GM10266 (cell line): Measurements from ENCODE around the gene ANXA11.
"Not testable (repeated sequence)": the region's sequence is repeated elsewhere in the genome, so short reads cannot be mapped to it uniquely, and the experiment has no call there.

ENCODE experiments used
- DNase-seq: peaks from one replicate; pipeline ENCODE4 v3.0.0; 2012; ENCODE audit errors: extremely low spot score
- CTCF ChIP-seq: IDR thresholded peaks from 2 replicates; pipeline ENCODE4 v1.5.1; 2012; ENCODE audit warnings: mild to moderate bottlenecking, low read depth; ENCODE audit not compliant: control insufficient read depth, insufficient read depth; ENCODE audit errors: missing control alignments

ANXA11 gene

DNA sequence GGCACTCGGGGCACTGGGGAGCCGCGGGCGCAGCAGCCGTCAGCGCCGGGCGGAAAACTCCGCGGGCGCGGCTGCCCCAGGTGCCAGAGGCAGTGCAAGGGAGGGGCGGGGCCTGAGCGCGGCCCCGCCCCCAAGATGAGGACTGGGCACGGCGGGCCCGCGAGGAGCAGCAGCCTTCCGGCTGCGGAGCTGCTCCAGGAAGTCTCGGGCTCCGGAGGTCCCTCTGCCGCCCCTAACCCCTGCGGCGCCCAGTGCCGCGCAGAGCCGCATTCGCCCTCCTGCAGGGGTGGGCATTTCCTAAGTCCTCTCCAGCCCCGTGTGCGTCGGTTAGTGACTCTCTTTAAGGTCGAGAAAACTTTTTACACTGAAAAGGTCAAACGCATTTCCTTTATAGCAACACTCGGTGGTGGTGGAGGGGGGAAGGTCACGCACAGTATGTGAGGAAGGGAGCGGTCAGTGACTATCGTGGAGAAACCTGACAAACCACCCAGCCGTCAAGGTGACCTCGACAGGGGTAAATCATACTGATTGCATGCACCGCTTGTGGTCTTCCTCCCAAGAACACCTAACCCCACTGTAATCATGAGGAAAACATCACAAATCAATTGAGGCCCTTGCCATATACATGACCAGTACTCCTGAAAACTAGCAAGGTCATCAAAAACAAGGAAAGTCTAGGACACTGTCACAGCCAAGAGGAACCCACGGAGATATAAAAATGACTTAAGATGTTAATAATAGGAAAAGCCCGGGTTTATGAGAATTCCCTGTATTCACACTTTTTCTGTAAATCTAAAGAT lies at the start of gene ANXA11:
ANXA11 (minus strand) TSS at position 61 of the 800 bp plus-strand sequence. CDS start 32,676 bp downstream, outside the sequence.
- no peak for TF ChIP-seq CTCF
- peak; percentile 95 for DNase-seq

DNA sequence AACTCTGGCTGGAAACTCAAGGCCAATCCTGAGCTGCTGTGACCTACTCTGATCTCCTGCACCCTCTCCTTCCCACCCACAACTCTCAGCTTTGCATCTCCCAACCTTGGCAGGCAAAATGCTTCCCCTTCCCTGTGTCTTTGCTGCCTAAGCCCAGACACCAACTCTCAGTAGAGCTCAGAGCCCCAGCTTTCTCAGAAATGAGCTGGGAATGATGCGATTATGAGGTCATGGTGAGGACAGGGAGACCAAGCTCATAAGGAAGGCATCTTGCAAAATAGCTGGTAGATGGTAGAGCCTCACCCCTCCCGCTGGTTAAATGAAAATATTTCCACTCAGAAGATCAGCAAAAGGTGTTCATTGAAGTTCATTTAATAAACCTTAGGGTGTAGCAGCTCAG lies 49.4 kb upstream of the ANXA11 start:
- not testable (repeated sequence) for DNase-seq

DNA sequence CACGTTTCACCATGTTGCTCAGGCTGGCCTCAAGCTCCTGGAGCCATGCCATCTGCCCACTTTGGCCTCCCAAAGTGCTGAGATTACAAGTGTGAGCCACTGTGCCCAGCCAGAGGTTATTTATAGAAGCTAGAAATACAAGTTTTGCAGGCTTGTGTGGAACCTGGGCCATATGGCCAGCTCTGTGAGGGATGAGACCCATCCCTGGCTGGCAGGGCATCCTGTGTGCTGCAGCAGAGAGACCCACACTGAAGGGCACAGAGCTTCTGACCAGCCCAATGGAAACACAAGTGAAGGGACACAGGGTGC lies 48.6 kb upstream of the ANXA11 start:
- DNase-seq: not testable (repeated sequence)

DNA sequence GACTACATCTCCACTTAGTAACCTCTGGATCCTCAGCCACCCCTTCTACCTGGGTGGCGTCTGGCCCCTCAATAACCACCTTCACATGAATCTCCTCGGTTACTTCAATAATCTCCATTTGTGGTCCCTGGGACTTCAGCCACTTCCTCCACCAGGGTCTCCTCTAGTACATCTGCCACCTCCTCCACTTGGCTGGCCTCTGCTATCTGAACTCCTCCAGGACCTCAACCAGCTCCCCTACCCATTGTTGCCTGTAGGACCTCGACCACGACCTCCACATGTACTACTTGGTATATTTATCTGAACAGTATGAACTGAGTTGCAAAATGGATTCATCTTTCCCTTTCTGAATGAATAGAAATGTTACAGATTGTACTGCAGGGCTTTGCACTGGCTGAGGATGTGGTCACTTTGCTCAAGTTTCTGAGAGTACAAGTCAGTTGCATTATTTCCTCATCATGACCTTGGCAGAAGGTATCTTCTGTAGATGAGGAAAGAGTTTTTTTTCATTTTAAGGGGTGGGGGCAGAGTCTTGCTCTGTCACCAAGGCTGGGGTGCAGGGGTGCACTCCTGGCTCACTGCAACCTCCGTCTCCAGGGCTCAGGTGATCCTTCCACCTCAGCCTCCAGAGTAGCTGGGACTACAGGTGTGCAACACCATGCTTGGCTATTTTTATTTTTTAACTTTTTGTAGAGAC lies 48.1 kb upstream of the ANXA11 start:
- TF ChIP-seq CTCF: no peak
- DNase-seq: no peak

DNA sequence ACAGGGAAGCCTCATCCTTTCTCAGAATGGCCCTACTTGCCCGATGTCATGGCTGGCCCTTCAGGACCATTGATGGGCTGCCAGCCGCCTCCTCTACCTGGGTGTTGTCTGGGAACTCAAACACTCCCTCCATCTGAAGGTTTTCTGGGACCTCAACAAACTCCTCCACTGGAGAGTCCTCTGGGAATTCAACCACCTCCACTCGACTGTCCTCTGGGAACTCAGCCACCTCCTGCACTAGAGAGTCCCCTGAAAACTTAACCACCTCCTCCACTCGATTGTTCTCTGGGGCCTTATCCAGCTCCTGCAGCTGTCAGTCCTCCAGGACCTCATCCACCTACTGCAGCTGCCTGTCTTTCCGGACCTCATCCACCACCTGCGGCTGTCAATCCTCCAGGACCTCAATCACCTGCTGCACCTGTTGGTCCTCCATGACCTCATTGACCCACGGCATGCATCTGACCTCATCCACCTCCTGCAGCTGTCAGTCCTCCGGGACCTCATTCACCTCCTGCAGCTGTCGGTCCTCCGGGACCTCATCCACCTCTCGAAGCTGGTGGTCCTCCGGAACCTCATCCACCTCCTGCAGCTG lies 47.1 kb upstream of the ANXA11 start:
- TF ChIP-seq CTCF: no peak
- no peak for DNase-seq

- DNase-seq: not testable (repeated sequence)
Observed at GRCh38 chr10:80251703-80252280, 46.5 kb upstream of the ANXA11 start.

- DNase-seq: not testable (repeated sequence)
Observed at GRCh38 chr10:80250399-80250798, 45.1 kb upstream of the ANXA11 start.

DNA sequence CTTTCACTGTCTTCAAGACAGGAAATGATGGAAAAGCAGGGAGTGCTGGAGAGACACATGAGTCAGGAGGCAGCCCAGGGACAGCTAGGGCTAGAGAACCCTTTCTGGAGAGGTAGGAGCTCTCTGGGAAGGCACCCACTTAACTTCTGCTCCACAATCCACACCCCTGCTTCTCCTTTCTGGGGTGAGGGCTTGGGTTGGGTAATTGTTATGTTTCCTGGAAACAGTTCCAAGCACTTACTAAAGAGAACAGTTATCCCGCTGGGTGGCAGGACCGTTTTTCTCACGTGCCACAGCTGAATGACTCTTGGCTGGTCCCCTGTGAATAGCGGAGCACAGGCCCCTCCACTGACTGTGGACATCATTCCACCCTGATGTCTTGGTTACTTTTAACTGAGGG lies 44.6 kb upstream of the ANXA11 start:
- not testable (repeated sequence) for DNase-seq

- not testable (repeated sequence) for DNase-seq
Observed at GRCh38 chr10:80247611-80248010, 42.3 kb upstream of the ANXA11 start.

DNA sequence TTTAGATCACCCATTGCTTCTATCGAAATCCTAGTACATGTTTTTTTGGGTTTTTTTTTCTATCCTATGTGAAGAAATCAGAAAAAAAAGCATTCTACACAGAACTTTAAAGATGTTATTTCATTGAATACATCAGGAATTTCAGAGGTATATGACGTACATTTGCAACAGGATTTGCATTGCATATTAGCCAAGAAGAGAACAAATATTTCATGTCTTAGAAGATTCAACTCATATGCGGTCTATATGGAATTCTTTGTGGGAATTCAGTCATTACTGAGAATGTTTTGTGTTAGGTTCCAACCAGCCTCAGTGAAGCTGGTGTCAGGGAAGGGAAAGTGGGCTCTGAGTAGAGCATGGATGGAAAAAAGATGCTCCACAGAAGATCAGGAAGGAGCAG lies 39.0 kb upstream of the ANXA11 start:
- not testable (repeated sequence) for DNase-seq

DNA sequence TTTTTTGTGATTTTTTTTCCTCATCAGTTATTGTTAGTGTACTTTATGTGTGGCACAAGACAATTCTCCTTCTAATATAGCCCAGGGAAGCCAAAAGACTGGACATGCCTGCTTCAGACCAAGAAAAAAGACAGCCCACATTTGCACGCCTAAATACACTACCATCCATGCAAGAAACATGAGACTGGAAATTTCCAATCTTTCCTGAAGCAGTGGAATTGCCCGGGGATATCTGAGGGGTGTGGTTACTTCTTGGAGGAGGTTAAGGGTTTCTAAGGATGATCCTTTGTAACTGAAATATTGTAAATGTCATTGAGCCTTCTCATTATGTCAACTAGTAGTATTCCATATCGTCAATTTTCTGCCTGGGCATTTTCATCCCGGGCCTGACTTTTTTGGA lies 37.0 kb upstream of the ANXA11 start:
- not testable (repeated sequence) for DNase-seq

DNA sequence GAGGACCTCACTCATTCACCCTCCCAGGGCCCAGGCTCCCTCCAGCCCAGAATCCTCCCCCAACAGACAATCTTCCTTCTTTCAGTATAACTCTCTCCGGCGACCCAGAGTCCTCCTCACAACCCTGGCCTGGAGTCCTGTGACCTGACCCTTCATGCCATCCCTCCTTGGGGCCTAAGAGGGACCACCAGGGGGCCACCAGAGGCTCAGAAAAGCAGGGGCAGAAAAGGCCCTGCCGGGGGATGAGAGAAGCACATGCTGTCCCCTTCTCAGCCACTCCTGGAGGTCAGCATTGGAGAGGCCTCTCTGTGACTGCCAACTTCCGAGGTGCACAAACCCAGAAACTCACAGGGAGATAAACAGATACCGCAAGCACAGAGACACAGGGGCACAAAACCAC lies 31.1 kb upstream of the ANXA11 start:
- DNase-seq: not testable (repeated sequence)

DNA sequence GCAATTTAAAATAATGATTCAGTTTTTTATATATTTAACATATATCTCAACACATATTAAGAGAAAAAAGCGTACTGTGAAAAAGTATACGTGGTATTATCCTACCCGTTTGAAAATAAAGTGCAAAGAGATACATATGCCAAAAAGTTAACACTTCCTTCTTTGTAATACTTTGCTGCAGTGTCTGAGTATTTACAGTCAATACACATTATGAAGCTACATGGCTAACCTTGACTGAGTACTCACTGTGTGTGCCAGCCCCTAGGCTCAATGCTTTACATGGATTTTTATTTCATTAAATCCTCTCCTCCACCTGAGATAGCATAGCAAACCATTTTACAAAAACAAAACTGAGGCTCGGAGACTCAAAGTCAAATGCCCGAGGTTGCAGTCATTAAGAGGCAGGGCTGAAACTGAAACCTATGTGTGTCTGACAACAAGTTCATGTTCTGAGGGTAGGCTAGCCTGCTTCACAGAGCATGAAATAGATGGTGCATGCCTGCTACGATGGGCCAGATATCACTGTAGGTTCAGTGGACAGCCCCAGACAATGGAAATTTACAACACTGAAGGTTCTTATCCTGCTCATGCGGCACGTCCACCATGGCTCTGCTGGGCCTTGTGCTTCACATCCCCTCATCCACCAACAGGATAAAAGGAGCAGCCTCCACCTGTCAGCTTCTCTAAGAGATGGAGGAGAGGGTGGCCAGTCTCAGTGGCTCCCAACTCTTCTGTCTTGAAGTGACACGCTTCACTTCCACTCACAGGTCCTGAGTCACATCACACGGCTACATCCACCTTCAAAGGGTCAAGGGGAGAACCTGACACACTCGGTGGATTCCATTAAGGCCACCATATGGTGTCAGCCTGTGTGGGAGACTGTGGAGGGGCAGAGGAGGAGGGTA lies 29.2 kb upstream of the ANXA11 start:
- not testable (repeated sequence) for DNase-seq

DNA sequence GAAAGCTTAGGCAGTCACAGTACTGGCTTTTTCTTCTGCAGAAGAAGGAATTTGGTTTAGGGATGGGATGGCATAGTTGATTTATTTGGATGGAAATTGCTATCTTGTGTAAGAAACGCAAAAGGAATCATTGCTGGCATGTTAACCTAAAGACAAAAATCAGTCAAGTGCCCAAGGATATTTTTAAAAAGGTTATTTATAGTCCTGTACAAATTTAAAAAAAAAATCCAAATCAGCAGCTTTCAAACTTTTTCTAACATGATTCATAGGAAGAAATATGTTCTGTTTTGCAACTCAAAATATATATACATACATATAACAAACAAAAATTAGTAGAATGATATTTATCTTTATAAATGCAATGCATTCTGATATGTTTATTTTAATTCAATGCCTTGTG lies 28.5 kb upstream of the ANXA11 start:
- not testable (repeated sequence) for DNase-seq

- not testable (repeated sequence) for DNase-seq
Observed at GRCh38 chr10:80226723-80227122, 21.4 kb upstream of the ANXA11 start.

- not testable (repeated sequence) for DNase-seq
Observed at GRCh38 chr10:80223031-80223419, 17.7 kb upstream of the ANXA11 start.
